Measurements from ENCODE around the gene PRSS12.
"Not testable (repeated sequence)": the region's sequence is repeated elsewhere in the genome, so short reads cannot be mapped to it uniquely, and the experiment has no call there.

Gene PRSS12

GRCh38 chr4:118352843-118353533, at the start of gene PRSS12:
TSS of gene PRSS12 (minus strand) at chr4:118353003. CDS start at chr4:118352720, 283 bp downstream.
- DNase-seq (ENCODE audit: low read depth in 2 of 2): peak; percentile 42 to 55

- no peak for DNase-seq (ENCODE audit: low read depth in 2 of 2)
Measured at GRCh38 chr4:118400356-118400755, 47.6 kb upstream of the PRSS12 start.

GRCh38 chr4:118399883-118400282, 47.1 kb upstream of the PRSS12 start:
- DNase-seq (ENCODE audit: low read depth in 2 of 2): not testable (repeated sequence)

GRCh38 chr4:118398226-118399090, 45.7 kb upstream of the PRSS12 start:
- no peak for DNase-seq (ENCODE audit: low read depth in 2 of 2)

GRCh38 chr4:118397623-118397979, 44.8 kb upstream of the PRSS12 start:
- DNase-seq (ENCODE audit: low read depth in 2 of 2): no peak

- no peak for DNase-seq (ENCODE audit: low read depth in 2 of 2)
Measured at GRCh38 chr4:118396881-118397622, 44.2 kb upstream of the PRSS12 start.

GRCh38 chr4:118395057-118395644, 42.3 kb upstream of the PRSS12 start:
- no peak for DNase-seq (ENCODE audit: low read depth in 2 of 2)

GRCh38 chr4:118392509-118392908, 39.7 kb upstream of the PRSS12 start:
- not testable (repeated sequence) for DNase-seq (ENCODE audit: low read depth in 2 of 2)

GRCh38 chr4:118390121-118390520, 37.3 kb upstream of the PRSS12 start:
- no peak for DNase-seq (ENCODE audit: low read depth in 2 of 2)

- DNase-seq (ENCODE audit: low read depth in 2 of 2): no peak
Measured at GRCh38 chr4:118389721-118390120, 36.9 kb upstream of the PRSS12 start.

GRCh38 chr4:118388606-118389005, 35.8 kb upstream of the PRSS12 start:
- DNase-seq (ENCODE audit: low read depth in 2 of 2): no peak

GRCh38 chr4:118381902-118382301, 29.1 kb upstream of the PRSS12 start:
- no peak for DNase-seq (ENCODE audit: low read depth in 2 of 2)

GRCh38 chr4:118373614-118374255, 20.9 kb upstream of the PRSS12 start:
- peak; percentile 77 for DNase-seq (ENCODE audit: low read depth in 2 of 2)

- no peak for DNase-seq (ENCODE audit: low read depth in 2 of 2)
Measured at GRCh38 chr4:118372251-118372650, 19.4 kb upstream of the PRSS12 start.

GRCh38 chr4:118369231-118369630, 16.4 kb upstream of the PRSS12 start:
- DNase-seq (ENCODE audit: low read depth in 2 of 2): no peak

- no peak for DNase-seq (ENCODE audit: low read depth in 2 of 2)
Measured at GRCh38 chr4:118367872-118368271, 15.1 kb upstream of the PRSS12 start.

GRCh38 chr4:118367361-118367760, 14.6 kb upstream of the PRSS12 start:
- no peak for DNase-seq (ENCODE audit: low read depth in 2 of 2)

GRCh38 chr4:118363166-118363565, 10.4 kb upstream of the PRSS12 start:
- DNase-seq (ENCODE audit: low read depth in 2 of 2): peak in 1 of 2 experiments; percentile 8

GRCh38 chr4:118361192-118361591, 8.4 kb upstream of the PRSS12 start:
- no peak for DNase-seq (ENCODE audit: low read depth in 2 of 2)

- peak in 1 of 2 experiments; percentile 12 for DNase-seq (ENCODE audit: low read depth in 2 of 2)
Measured at GRCh38 chr4:118360106-118360505, 7.3 kb upstream of the PRSS12 start.

GRCh38 chr4:118357601-118358000, 4.8 kb upstream of the PRSS12 start:
- no peak for DNase-seq (ENCODE audit: low read depth in 2 of 2)
